HCT116 (cell line): ENCODE results near the gene SRSF2. TPM values are rescaled to one million over a fixed set of nuclear protein-coding genes. Genes with fewer than 3 reads are reported as not detected.

Experiments
- ATAC-seq: fragments of 200-7000 bp; cut with Tn5 transposase; 2 replicates; pipeline ENCODE4 v1.9.1; 2020; ENCODE audit warnings: mild to moderate bottlenecking, moderate library complexity
- BruUV-seq: library from RNA; stranded (reverse); fragments of 400-500 nt; replicated peaks from 2 replicates; lab custom pipeline; 2021; lab: Mats Ljungman, UMichigan
- CTCF ChIA-PET: fragments of 300-600 bp; sonication (Branson Sonifier 250); formaldehyde crosslinking; loops from one replicate; lab custom pipeline; 2021; ENCODE audit warnings: antibody characterized with exemption; lab: Charles Lee
- POLR2A ChIA-PET: fragments of 300-600, 350-600 bp; sonication (Branson Sonifier 250); formaldehyde crosslinking; loops from one replicate; lab custom pipeline; 2021; ENCODE audit warnings: antibody characterized with exemption; lab: Charles Lee
- RAD21 ChIA-PET, 2 experiments: fragments of 300-600 bp; sonication (Branson Sonifier 250); formaldehyde crosslinking; loops; one replicate each; lab custom pipeline; 2023; ENCODE audit warnings: low total read pairs in 2 of 2; ENCODE audit not compliant: uncharacterized antibody in 2 of 2, unreplicated experiment in 2 of 2, low non-redundant PET in 1 of 2; lab: Charles Lee
- DNase-seq: peaks from one replicate; pipeline ENCODE4 v3.0.0-alpha.2; 2010; ENCODE audit warnings: low read depth, low spot score
- H2AFZ ChIP-seq: fragments of 200-600 bp; shearing (Covaris generic), sonication (generic); 2 replicates; pipeline ENCODE4 v1.6.1; 2017; ENCODE audit warnings: low read depth, mixed run types, mixed read lengths, antibody characterized with exemption, low read length; ENCODE audit not compliant: poor library complexity, severe bottlenecking
- H3K27ac ChIP-seq: 2 replicates; pipeline ENCODE4 v1.5.1; 2012; ENCODE audit warnings: low read depth, low read length
- H3K27me3 ChIP-seq: fragments of 200-600 bp; sonication (generic); 2 replicates; pipeline ENCODE4 v1.6.1; 2016; ENCODE audit warnings: mixed run types, low read length, mixed read lengths; ENCODE audit not compliant: insufficient read depth
- H3K36me3 ChIP-seq, 2 experiments: fragments of 200-500 bp in 1 of 2; fragments of 200-600 bp in 1 of 2; sonication (Bioruptor generic) in 1 of 2; sonication (generic) in 1 of 2; 2 replicates each; pipeline versions ENCODE4 v1.5.1 to v1.6.1; 2014 to 2016; ENCODE audit warnings: low read length in 2 of 2, inconsistent platforms in 1 of 2, mixed read lengths in 1 of 2, mixed run types in 1 of 2; ENCODE audit not compliant: insufficient read depth in 2 of 2, control insufficient read depth in 1 of 2
- H3K4me1 ChIP-seq, 2 experiments: fragments of 200-600 bp in 1 of 2; sonication (generic) in 1 of 2; 2 replicates each; pipeline versions ENCODE4 v1.5.1 to v1.6.1; 2012 to 2017; ENCODE audit warnings: low read length in 2 of 2, inconsistent platforms in 1 of 2, mild to moderate bottlenecking in 1 of 2, mixed read lengths in 1 of 2, mixed run types in 1 of 2, moderate library complexity in 1 of 2; ENCODE audit not compliant: insufficient read depth in 2 of 2, control insufficient read depth in 1 of 2
- H3K4me2 ChIP-seq: fragments of 200-600 bp; sonication (generic); 2 replicates; pipeline ENCODE4 v1.6.1; 2017; ENCODE audit warnings: mixed run types, low read length, mixed read lengths
- H3K4me3 ChIP-seq, 2 experiments: fragments of 200-600 bp in 1 of 2; sonication (generic) in 1 of 2; replicated peaks in 1 of 2; 2 replicates each; pipeline ENCODE4 v1.5.1; 2011 to 2016; ENCODE audit warnings: low read length in 2 of 2, control low read depth in 1 of 2, low read depth in 1 of 2, mild to moderate bottlenecking in 1 of 2, mixed read lengths in 1 of 2, mixed run types in 1 of 2
- H3K79me2 ChIP-seq: fragments of 200-600 bp; sonication (generic); 2 replicates; pipeline ENCODE4 v1.6.1; 2017; ENCODE audit warnings: mild to moderate bottlenecking, mixed run types, low read length, moderate library complexity, mixed read lengths; ENCODE audit not compliant: insufficient read depth
- H3K9ac ChIP-seq: fragments of 200-600 bp; sonication (generic); 2 replicates; pipeline ENCODE4 v1.6.1; 2016; ENCODE audit warnings: low read length, mixed read lengths
- H3K9me2 ChIP-seq: fragments of 200-600 bp; sonication (generic), shearing (Covaris generic); 2 replicates; pipeline ENCODE4 v1.6.1; 2017; ENCODE audit warnings: mixed run types, mild to moderate bottlenecking, moderate library complexity; ENCODE audit not compliant: insufficient read depth
- H3K9me3 ChIP-seq, 2 experiments: fragments of 200-500 bp in 1 of 2; fragments of 200-600 bp in 1 of 2; sonication (Bioruptor generic) in 1 of 2; sonication (generic) in 1 of 2; 2 replicates each; pipeline ENCODE4 v1.6.1; 2014 to 2017; ENCODE audit warnings: low read length in 2 of 2, mixed read lengths in 2 of 2, inconsistent platforms in 1 of 2, low read depth in 1 of 2, mild to moderate bottlenecking in 1 of 2, mixed run types in 1 of 2, moderate library complexity in 1 of 2; ENCODE audit not compliant: control insufficient read depth in 1 of 2, insufficient read depth in 1 of 2
- H4K20me1 ChIP-seq: fragments of 200-600 bp; sonication (generic), shearing (Covaris generic); 2 replicates; pipeline ENCODE4 v1.6.1; 2017; ENCODE audit warnings: mixed run types, mild to moderate bottlenecking, moderate library complexity; ENCODE audit not compliant: insufficient read depth
- CBX3 ChIP-seq: IDR thresholded peaks from 2 replicates; pipeline ENCODE4 v1.6.1; 2012; ENCODE audit warnings: low read depth
- ELF1 ChIP-seq: IDR thresholded peaks from 2 replicates; pipeline ENCODE4 v1.6.1; 2012; ENCODE audit warnings: low read depth, borderline replicate concordance
- EZH2phosphoT487 ChIP-seq: fragments of 200-600 bp; IDR thresholded peaks from 2 replicates; pipeline ENCODE4 v1.6.1; 2018; ENCODE audit warnings: antibody characterized with exemption, borderline replicate concordance
- JUND ChIP-seq: IDR thresholded peaks from 2 replicates; pipeline ENCODE4 v1.6.1; 2012
- POLR2AphosphoS5 ChIP-seq: IDR thresholded peaks from 2 replicates; pipeline ENCODE4 v1.6.1; 2011; ENCODE audit warnings: mild to moderate bottlenecking, low read depth, low read length, moderate library complexity
- RAD21 ChIP-seq: IDR thresholded peaks from 2 replicates; pipeline ENCODE4 v1.6.1; 2012; ENCODE audit warnings: low read depth, mild to moderate bottlenecking
- SIN3A ChIP-seq: IDR thresholded peaks from 2 replicates; pipeline ENCODE4 v1.6.1; 2012; ENCODE audit warnings: low read depth
- SP1 ChIP-seq: IDR thresholded peaks from 2 replicates; pipeline ENCODE4 v1.6.1; 2012; ENCODE audit warnings: low read depth
- YY1 ChIP-seq: IDR thresholded peaks from 2 replicates; pipeline ENCODE4 v1.6.1; 2011; ENCODE audit warnings: low read length, low read depth, moderate library complexity, mild to moderate bottlenecking; ENCODE audit not compliant: insufficient replicate concordance; ENCODE audit errors: extremely low read depth
- intact Hi-C: fragments of 100-400 bp; cut with micrococcal nuclease; formaldehyde crosslinking; loops from 2 replicates; pipeline ENCODE4 v1.10.0; 2022
- total RNA-seq: library from RNA; stranded (reverse); gene quantifications from one replicate; pipeline ENCODE4 v1.2.1, GENCODE V29; 2021; ENCODE audit not compliant: unreplicated experiment

SRSF2 gene
- total RNA-seq, 1 experiment from 2014 or later, result 422 TPM

GRCh38 chr17:76691379-76692191 lies 45.5 kb downstream of the SRSF2 start:
- H3K4me3 ChIP-seq, result no peak overlapping the region
- 0 out of 2 replicates have a peak, but pooled peaks cover 1% of the 10 kb centered on the region for H3K79me2 ChIP-seq
- RAD21 ChIA-PET, result no interaction called here
- BruUV-seq, result no TSS peak
- no peaks in the 10 kb centered on the region for H3K9me2 ChIP-seq
- H3K9me3 ChIP-seq, result no peaks in the 10 kb centered on the region
- H2AFZ ChIP-seq, result no peak overlapping the region
- intact Hi-C loops, result no loop called here
- ATAC-seq (no peak), DNase-seq (no peak)
- no peaks in the 10 kb centered on the region for H3K27me3 ChIP-seq
- H3K4me1 ChIP-seq, result peaks cover 22 to 24% of the 10 kb centered on the region in 2 experiments
- no peaks in the 10 kb centered on the region for H4K20me1 ChIP-seq
- POLR2A ChIA-PET, result interaction anchor here (1.1 kb wide), 1 partner anchor 20 kb away, joined by 3 read pairs; no protein-coding TSS in a partner anchor
- no peaks in the 10 kb centered on the region for H3K36me3 ChIP-seq
- no peak overlapping the region for H3K4me2 ChIP-seq
- TF ChIP-seq EZH2phosphoT487 (no peak), ELF1 (no peak), YY1 (no peak)
- no peak overlapping the region for H3K9ac ChIP-seq
- CTCF ChIA-PET, result interaction anchor here (1.3 to 2.0 kb wide), 2 partner anchors 10 to 169 kb away, joined by 7 to 10 read pairs; no protein-coding TSS in a partner anchor
- no peak overlapping the region for H3K27ac ChIP-seq

- ATAC-seq (no peak), DNase-seq (no peak)
- RAD21 ChIA-PET, result no interaction called here
- H3K9me3 ChIP-seq, result no peaks in the 10 kb centered on the region
- no peaks in the 10 kb centered on the region for H4K20me1 ChIP-seq
- no peak overlapping the region for H3K27ac ChIP-seq
- intact Hi-C loops, result no loop called here
- TF ChIP-seq CBX3 (no peak), POLR2AphosphoS5 (no peak), RAD21 (no peak), SP1 (no peak), EZH2phosphoT487 (no peak), SIN3A (no peak), JUND (no peak)
- no peak overlapping the region for H3K4me3 ChIP-seq
- H2AFZ ChIP-seq, result no peak overlapping the region
- no peak overlapping the region for H3K4me2 ChIP-seq
- H3K27me3 ChIP-seq, result no peaks in the 10 kb centered on the region
- POLR2A ChIA-PET, result interaction anchor here (0.7 to 1.1 kb wide), 2 partner anchors 19 to 420 kb away, joined by 3 to 4 read pairs; no protein-coding TSS in a partner anchor
- H3K79me2 ChIP-seq, result no peaks in the 10 kb centered on the region
- CTCF ChIA-PET, result interaction anchor here (1.3 to 2.0 kb wide), 2 partner anchors 9 to 168 kb away, joined by 7 to 10 read pairs; no protein-coding TSS in a partner anchor
- no peaks in the 10 kb centered on the region for H3K9me2 ChIP-seq
- no peak overlapping the region for H3K9ac ChIP-seq
- no peaks in the 10 kb centered on the region for H3K36me3 ChIP-seq
- BruUV-seq, result no TSS peak
- peaks cover 22 to 24% of the 10 kb centered on the region in 2 experiments for H3K4me1 ChIP-seq
Observed at GRCh38 chr17:76690596-76691280, 46.4 kb downstream of the SRSF2 start.
